ENCODE data around the gene ALS2CL.

- TF ChIP-seq EZH2 (IDR thresholded peaks at IDR 0.05; ENCODE audit: low read depth) = no peak
- no peak for TF ChIP-seq CTCF (conservative IDR thresholded peaks at IDR 0.05)
Observed at GRCh38 chr3:46662771-46663551, 30.5 kb downstream of the ALS2CL start.

Measured in PC-9 (cell line).